Measurements from ENCODE around the gene FOXD3.

Gene FOXD3

GRCh38 chr1:63319046-63320021 lies 3.0 kb upstream of the FOXD3 start:
- no peak overlapping the region for H3K4me3 ChIP-seq (ENCODE audit: low read length)
- no peak for DNase-seq (ENCODE audit: low read depth, low spot score)

DNA sequence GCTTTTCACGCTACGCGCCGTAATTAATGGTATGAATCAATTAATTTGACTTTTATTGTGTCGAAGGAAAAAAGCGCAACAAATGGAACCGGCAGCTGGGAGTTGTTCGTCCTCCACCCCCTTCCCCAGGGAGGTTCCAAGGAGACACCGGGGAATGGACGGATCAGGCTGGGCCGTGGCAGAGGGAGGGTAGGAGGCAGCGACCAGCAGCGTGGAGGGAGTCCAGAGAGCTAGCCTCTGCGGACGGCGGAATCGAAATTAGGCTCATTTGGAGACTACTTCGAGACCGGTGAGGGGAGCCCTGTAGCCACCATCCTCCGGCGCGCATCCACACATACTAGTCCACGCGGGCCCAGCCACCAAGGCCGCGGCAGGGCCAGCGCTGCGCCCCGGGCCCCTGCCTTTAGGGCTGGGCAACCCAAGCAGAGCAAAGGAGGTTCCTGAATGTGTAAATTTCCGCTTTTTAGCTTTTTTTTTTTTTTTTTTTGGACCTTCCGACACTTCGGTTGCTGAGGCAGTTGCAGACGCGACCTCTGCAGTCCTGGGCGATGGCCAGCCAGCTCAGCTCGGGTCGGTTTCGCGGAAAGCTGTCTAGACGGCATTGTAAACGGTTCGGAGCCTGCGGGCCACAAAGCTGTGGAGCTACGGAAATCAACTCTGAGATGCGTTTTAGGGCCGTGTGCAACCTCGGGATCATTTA lies 2.2 kb upstream of the FOXD3 start:
- no peak overlapping the region for H3K4me3 ChIP-seq (ENCODE audit: low read length)
- DNase-seq (ENCODE audit: low read depth, low spot score): no peak

GRCh38 chr1:63321066-63321784 lies 1.1 kb upstream of the FOXD3 start:
- DNase-seq (ENCODE audit: low read depth, low spot score): no peak
- H3K4me3 ChIP-seq (ENCODE audit: low read length): no peak overlapping the region

DNA sequence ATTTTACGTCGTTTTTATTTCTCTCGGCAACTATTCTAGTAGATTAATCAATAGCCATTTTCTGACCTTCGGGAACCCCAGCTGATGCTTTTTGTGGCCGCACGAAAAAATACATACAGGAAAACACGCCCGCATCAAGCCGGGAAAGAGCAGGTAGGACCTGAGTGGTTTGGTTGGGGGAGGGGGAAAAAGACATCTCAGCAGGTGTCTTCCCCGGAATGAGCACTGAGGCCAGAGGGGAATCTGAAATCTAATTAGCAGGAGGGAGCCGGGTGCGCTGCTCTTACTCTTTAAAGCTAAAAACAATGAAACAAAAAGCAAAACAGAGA lies 618 bp upstream of the FOXD3 start:
- H3K4me3 ChIP-seq (ENCODE audit: low read length): peak overlapping the region; percentile 50
- DNase-seq (ENCODE audit: low read depth, low spot score): no peak

- peak overlapping the region; percentile 50 for H3K4me3 ChIP-seq (ENCODE audit: low read length)
- peak; percentile 18 for DNase-seq (ENCODE audit: low read depth, low spot score)
Measured at GRCh38 chr1:63322944-63323864, 837 bp downstream of the FOXD3 start.

DNA sequence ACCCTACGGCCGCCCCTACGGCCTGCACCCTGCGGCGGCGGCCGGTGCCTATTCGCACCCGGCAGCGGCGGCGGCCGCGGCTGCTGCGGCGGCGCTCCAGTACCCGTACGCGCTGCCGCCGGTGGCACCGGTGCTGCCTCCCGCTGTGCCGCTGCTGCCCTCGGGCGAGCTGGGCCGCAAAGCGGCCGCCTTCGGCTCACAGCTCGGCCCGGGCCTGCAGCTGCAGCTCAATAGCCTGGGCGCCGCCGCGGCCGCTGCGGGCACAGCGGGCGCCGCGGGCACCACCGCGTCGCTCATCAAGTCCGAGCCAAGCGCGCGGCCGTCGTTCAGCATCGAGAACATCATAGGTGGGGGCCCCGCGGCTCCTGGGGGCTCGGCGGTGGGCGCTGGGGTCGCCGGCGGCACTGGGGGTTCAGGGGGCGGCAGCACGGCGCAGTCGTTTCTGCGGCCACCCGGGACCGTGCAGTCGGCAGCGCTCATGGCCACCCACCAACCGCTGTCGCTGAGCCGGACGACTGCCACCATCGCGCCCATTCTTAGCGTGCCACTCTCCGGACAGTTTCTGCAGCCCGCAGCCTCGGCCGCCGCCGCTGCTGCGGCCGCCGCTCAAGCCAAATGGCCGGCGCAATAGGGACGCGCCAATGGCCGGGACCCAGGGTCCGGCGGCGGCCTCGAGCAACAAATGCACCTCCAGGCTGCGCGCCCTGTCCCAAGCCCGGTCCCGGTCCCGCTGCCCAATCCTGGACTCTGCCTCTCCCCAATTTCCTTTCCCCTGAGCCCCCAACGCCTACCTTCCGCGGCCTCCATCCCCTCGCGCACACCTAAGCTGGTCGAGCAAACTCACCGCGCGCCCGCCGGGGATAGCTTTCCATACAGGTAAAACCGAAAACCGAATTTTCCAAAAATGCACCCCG lies 1.8 kb downstream of the FOXD3 start:
- DNase-seq (ENCODE audit: low read depth, low spot score): no peak
- H3K4me3 ChIP-seq (ENCODE audit: low read length): peak overlapping the region; percentile 42; the same call in 1 of the 2 replicates

- no peak overlapping the region for H3K4me3 ChIP-seq (ENCODE audit: low read length)
- DNase-seq (ENCODE audit: low read depth, low spot score): no peak
Measured at GRCh38 chr1:63324779-63325119, 2.4 kb downstream of the FOXD3 start.

GRCh38 chr1:63325279-63325985 lies 3.1 kb downstream of the FOXD3 start:
- no peak for DNase-seq (ENCODE audit: low read depth, low spot score)
- no peak overlapping the region for H3K4me3 ChIP-seq (ENCODE audit: low read length)

- no peak for DNase-seq (ENCODE audit: low read depth, low spot score)
- H3K4me3 ChIP-seq (ENCODE audit: low read length): no peak overlapping the region
Measured at GRCh38 chr1:63326106-63326472, 3.7 kb downstream of the FOXD3 start.

DNA sequence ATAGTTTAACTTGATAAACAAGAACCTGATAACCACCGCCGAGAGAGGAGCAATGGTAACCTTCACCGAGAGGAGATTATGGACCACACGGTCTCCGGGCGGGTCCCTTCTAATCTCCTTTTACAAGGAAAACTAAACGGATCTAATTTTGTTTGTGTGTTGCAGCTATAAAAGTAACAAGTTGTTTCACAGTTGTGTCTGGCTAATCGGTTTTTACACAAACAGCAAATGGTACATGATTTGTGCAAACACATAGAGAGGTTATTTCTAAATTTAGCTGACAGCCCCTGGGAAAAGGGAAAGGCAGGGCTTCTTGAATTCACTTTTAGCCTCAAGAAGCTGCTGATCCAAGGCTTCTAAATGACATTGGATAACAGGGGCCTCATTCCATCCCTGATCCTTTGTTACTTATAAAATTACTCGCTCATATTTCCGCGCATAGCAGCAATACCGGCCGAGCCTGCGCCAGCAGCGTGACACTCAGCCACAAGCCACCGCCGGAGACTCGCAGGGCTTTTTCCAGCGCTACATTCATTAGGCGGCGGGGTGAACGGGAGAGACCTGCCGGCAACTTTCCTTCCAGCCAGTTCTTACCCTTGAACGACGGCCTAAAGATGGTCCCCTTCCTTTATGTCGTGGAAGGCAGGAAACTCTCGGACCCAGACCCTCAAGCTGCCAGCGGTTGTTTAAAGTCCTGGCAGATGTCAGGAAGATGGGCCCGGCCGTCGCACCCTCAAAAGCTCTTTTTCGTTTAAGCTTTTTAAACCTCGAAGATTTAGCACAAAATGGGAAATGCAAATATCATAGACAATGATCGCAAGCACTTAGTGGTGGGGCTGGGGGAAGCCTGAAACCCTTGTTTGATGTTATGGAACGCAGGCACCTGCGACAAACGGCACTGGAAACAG lies 4.4 kb downstream of the FOXD3 start:
- no peak for DNase-seq (ENCODE audit: low read depth, low spot score)
- peak overlapping the region; percentile 40 for H3K4me3 ChIP-seq (ENCODE audit: low read length)

DNA sequence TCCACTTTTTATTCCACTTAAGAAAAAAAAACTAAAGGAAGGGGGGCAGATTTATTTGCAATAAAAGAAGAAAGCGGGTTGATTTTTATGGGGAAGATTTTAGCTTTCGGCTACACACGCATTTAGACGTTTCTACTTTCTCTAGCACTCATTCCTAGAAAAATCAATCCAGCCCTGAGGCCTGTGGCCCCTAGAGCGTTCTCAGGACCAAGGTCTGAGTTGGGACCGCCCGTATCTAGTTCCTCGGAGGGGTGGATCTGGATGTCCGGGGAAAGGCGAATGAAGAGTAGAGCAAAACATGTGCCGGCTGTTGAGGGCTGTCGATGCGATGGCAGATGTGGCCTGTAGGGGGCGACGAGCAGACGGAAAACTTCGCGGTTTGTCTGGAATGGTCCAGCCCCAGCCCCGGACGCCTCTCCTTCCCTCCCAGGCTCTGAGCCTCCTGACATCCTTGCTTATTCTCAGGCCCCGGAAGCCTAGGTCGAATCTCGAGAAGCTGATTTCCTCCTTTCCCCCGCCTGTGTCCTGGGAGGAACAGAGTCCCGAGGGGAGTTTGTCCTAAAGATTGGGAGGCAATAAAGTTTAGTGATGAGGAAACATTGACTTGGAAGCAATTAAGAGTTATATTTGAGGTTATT lies 5.2 kb downstream of the FOXD3 start:
- DNase-seq (ENCODE audit: low read depth, low spot score): peak; percentile 39
- H3K4me3 ChIP-seq (ENCODE audit: low read length): peak overlapping the region; percentile 40

GRCh38 chr1:63328122-63328521 lies 5.8 kb downstream of the FOXD3 start:
- DNase-seq (ENCODE audit: low read depth, low spot score): no peak
- no peak overlapping the region for H3K4me3 ChIP-seq (ENCODE audit: low read length)

GRCh38 chr1:63328781-63329180 lies 6.4 kb downstream of the FOXD3 start:
- no peak overlapping the region for H3K4me3 ChIP-seq (ENCODE audit: low read length)
- DNase-seq (ENCODE audit: low read depth, low spot score): no peak

DNA sequence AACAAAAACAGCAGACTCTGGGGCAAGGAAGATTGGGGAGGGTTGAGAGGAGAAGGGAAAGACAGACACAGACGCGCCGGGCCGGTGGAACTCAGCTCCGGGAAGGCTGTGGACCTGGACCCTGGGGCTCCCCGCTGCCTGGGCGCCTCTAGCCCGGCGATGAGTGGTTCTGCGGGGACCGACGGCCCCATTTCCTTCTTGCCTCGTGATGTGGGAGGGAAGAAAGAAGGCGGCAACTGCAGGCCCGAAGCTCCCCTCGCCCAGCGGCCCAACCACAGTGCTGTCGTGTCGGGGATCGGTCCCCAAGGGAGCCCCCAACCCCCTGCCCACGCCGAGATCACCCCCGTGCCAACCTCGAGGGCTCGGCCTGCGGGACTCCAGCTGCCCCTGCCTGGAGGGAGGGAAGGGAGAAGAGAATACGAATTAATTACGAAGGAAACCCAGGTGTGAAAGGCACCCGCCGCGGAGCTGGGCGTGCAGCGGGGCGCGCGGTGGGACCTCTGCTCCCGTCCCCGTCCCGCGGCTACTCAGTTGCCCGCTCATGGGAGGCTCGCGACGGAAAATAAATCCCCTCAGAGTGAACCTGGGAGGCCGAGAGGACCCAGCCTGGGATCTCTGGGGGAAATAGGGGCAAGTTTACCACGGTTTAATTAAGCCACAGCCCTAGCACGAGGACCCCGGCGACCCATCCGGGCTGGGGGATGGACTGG lies 7.4 kb downstream of the FOXD3 start:
- no peak for DNase-seq (ENCODE audit: low read depth, low spot score)
- H3K4me3 ChIP-seq (ENCODE audit: low read length): no peak overlapping the region

DNA sequence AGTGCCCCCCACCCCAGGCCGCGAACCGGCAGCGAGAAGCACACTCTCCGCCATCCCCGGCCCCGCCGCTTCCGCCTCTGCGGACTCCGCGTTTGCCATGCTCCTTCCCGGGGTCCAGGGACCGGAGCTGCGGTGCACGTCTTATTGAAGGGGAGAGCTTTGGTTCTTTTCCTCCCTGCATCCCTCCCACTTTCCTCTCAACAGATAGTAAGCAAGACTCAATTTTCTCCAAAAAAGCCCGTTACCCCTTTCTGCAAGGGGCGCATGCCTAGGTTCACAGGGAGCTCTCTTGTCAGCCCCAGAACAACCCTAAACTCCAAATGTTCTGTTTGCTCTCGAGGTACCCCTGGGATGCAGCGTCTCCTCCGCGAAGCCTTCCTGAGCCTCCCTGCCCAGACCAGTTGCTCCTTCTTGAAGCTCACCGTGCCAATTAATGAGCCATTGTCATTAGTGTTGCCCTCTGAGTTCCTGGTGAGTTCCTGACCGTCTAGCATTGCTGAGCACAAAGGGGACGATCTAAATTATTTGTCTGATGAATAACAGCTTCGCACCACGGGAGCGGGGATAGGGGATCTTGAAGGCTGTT lies 8.1 kb downstream of the FOXD3 start:
- no peak overlapping the region for H3K4me3 ChIP-seq (ENCODE audit: low read length)
- DNase-seq (ENCODE audit: low read depth, low spot score): no peak
